22Rv1 (cell line): ENCODE measurements around the gene TFF2.

ENCODE experiments used
- H3K27ac ChIP-seq: fragments of 450-650 bp; 2 replicates; pipeline ENCODE4 v1.5.1; 2017
- ZFX ChIP-seq: fragments of 450-650 bp; IDR thresholded peaks from 2 replicates; pipeline ENCODE4 v1.6.1; 2017; ENCODE audit warnings: antibody characterized with exemption, borderline replicate concordance
- TF ChIP-seq, protein P1 (sequence below): fragments of 450-650 bp; IDR thresholded peaks from 2 replicates; pipeline ENCODE4 v1.5.1; 2017; ENCODE audit warnings: mild to moderate bottlenecking

TFF2 gene

GRCh38 chr21:42357307-42357706 lies 6.5 kb upstream of the TFF2 start:
- no peak overlapping the region for H3K27ac ChIP-seq
- no peak for TF ChIP-seq ZFX
- TF ChIP-seq, protein P1, sequence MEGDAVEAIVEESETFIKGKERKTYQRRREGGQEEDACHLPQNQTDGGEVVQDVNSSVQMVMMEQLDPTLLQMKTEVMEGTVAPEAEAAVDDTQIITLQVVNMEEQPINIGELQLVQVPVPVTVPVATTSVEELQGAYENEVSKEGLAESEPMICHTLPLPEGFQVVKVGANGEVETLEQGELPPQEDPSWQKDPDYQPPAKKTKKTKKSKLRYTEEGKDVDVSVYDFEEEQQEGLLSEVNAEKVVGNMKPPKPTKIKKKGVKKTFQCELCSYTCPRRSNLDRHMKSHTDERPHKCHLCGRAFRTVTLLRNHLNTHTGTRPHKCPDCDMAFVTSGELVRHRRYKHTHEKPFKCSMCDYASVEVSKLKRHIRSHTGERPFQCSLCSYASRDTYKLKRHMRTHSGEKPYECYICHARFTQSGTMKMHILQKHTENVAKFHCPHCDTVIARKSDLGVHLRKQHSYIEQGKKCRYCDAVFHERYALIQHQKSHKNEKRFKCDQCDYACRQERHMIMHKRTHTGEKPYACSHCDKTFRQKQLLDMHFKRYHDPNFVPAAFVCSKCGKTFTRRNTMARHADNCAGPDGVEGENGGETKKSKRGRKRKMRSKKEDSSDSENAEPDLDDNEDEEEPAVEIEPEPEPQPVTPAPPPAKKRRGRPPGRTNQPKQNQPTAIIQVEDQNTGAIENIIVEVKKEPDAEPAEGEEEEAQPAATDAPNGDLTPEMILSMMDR = no peak

DNA sequence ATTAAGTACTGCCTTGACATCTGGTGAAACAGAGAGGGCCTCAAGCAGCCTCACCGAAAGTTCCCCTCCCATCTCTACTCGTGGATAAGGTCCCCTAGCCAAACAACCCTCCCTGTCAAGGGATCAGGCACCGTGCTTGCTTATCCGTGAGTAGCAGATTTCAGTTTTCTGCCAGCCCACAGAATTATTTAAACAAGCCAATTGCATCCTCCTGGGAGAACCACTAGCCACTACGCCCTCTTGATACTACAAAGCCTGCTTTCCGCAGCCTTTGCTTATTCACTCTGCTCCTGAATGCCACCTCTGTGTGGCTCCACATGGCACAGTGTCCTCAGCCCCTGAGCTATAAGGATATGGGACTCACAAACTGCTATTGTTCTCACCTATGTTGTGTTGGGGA lies 5.9 kb upstream of the TFF2 start:
- TF ChIP-seq, protein P1 = no peak
- H3K27ac ChIP-seq = no peak overlapping the region

DNA sequence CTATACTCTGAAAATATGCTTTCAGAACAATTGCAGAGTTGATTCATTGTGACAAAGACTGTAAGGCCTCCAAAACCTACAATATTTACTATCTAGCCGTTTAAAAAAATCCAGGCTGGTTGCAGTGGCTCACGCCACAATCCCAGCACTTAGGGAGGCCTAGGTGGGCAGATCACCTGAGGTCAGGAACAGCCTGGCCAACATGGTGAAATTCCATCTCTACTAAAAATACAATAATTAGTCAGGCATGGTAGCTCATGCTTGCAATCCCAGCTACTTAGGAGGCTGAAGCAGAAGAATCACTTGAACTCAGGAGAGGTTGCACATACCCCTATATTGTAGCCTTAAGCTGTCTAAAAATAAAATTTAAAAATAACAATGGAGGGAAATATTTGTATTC lies 5.3 kb upstream of the TFF2 start:
- TF ChIP-seq ZFX = no peak
- TF ChIP-seq, protein P1 = no peak
- H3K27ac ChIP-seq = no peak overlapping the region

GRCh38 chr21:42353623-42354022 lies 2.8 kb upstream of the TFF2 start:
- no peak overlapping the region for H3K27ac ChIP-seq

DNA sequence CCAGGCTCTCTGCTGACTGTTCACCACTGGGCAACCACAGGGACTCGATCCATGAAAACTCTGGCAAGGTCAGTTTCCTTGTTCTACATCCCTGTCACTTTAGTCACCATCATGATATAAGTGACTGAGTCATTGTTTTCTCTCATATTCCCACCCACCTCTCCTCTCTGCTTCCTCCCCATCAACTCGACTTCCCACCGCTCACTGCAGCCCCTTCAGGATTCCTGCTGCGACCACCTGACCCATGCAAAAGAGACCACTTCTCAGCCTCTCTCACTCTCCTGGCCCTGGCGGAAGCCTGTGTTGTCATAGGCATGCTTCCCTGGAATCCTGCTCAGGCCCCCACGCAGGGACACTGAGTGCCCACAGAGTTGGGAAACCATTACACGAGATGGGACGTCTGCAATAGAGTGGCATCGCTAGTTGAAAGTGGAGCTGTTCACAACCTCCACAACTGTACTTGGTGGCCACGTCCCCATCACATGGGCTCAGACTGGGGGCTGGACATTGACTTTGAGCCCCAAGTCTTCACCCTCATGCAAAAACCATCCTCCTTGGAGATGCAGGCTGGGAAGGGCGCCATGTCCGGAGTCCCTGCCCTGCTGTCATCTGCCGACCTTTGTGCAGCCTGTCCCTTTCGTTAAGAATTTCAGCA lies 1.8 kb upstream of the TFF2 start:
- TF ChIP-seq, protein P1 = no peak
- no peak for TF ChIP-seq ZFX

More at GRCh38 chr21:42353623-42354022, 2.8 kb upstream of the TFF2 start:
- TF ChIP-seq, protein P1 = no peak
- no peak for TF ChIP-seq ZFX

DNA sequence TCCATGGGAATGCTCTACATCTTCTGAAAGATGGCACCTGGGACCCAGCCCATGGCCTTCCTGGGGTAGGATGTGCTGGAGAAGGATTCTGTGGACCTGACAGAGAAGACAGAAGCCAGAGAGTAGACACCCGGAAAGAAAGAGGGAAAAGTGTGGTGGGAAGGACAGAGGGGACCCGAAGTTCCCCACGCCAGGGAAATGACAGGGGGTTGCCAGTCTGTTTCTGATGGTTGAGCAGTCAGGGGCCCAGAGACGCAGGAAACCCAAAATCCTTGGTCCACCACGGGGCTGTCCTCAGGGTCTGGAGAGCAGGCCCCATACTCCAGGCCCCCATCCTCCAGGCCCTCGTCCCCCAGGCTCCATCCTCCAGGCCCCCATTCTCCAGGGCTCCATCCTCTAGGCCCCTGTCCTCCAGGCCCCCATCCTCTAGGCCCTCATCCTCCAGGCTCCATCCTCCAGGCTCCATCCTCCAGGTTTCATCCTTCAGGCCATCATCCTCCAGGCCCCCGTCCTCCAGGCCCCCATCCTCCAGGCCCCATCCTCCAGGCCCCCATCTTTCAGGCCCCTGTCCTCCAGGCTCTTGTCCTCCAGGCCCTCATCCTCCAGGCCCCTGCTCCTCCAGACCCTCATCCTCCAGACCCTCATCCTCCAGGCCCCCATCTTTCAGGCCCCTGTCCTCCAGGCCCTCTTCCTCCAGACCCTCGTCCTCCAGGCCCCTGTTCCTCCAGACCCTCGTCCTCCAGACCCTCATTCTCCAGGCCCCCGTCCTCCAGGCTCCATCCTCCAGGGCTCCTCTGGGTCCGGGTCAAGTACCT lies 1.0 kb upstream of the TFF2 start:
- TF ChIP-seq, protein P1 = no peak
- no peak overlapping the region for H3K27ac ChIP-seq

More for the DNA sequence above, 1.8 kb upstream of the TFF2 start:
- H3K27ac ChIP-seq = no peak overlapping the region

DNA sequence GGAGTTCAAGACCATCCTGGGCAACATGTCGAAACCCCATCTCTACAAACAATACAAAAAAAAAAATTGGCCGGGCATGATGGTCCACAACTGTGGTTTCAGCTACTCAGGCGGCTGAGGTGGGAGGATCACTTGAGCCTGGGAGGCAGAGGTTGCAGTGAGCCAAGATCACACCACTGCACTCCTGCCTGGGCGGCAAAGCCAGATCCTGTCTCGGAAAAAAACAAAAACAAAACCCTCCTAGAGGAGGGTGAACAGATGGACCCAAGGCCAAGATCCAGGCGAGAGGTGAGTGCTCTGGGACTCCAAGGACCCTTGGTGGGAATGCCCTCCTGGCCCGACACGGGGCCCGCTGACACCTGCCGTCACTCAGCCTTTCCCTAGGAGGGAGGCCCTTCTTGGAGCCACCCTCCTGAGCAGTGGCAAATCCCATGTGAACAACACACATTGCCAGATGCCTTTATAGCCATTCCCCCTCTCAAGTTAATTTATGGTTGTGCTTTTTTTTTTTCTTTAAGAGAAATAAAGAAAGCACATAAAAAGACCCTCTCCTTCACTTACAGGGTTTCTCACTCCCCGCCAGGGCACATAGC lies 380 bp downstream of the TFF2 start:
- no peak for TF ChIP-seq ZFX
- TF ChIP-seq, protein P1 = no peak
- H3K27ac ChIP-seq = no peak overlapping the region
